ENCODE measurements around the gene CIDEB.

DNA sequence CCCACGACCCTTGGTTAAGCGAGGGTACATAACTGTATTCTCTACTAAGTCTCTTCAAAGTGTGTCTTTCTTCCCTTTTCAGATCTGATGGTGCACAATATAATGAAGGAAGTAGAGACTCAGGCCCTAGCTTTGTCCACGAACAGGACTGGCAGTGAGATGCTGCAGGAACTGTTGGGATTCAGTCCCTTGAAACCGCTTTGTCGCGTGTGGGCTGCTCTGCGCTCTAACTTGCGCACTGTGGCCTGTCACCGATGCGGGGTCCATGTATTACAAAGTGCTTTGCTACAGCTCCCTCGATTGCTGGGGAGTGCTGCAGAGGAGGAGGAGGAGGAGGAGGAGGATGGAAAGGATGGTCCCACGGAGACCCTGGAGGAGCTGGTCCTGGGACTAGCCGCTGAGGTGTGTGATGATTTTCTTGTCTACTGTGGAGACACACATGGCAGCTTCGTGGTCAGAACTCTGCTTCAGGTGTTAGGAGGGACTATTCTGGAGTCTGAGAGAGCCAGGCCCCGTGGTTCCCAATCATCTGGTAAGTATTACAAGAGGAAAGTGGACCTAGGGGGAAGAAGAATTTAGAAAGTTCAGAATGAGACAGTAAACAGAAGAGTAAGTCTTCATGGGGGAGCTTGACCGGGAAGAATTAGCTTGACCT is 7.3 kb downstream of the CIDEB start:
- TF ChIP-seq CTCF (IDR thresholded peaks at IDR 0.05 in 2 of 3, conservative IDR thresholded peaks at IDR 0.05 in 1 of 3; ENCODE audit: borderline replicate concordance in 1 of 3, insufficient read depth in 1 of 3, low read depth in 2 of 3, low read length in 2 of 3): no peak
- TF ChIP-seq EZH2phosphoT487 (IDR thresholded peaks at IDR 0.05; ENCODE audit: borderline replicate concordance): no peak
- TF ChIP-seq EGR1 (IDR thresholded peaks at IDR 0.05; ENCODE audit: low read depth): no peak
- no peak for TF ChIP-seq POLR2A (IDR thresholded peaks at IDR 0.05; ENCODE audit: borderline replicate concordance, extremely low read depth, insufficient read depth, insufficient read length)
- no peak for TF ChIP-seq YY1 (IDR thresholded peaks at IDR 0.05; ENCODE audit: extremely low read depth, insufficient replicate concordance, low read depth, low read length)
- TF ChIP-seq RAD21 (IDR thresholded peaks at IDR 0.05; ENCODE audit: low read depth): no peak

Data from HCT116 (cell line).